WI38 (cell line): Measurements from ENCODE around the gene E2F1.
A peak's percentile ranks its signal among the peaks of the same experiment; 100 is the strongest.

ENCODE experiments used
- H3K4me3 ChIP-seq: 2 replicates; pipeline ENCODE4 v1.5.1; 2011; ENCODE audit warnings: low read depth, mild to moderate bottlenecking, control low read depth, low read length
- TF ChIP-seq, protein P1 (sequence below): IDR thresholded peaks from 2 replicates; pipeline ENCODE4 v1.5.1; 2012; ENCODE audit warnings: low read depth, mild to moderate bottlenecking, control low read depth, low read length

The E2F1 gene

DNA sequence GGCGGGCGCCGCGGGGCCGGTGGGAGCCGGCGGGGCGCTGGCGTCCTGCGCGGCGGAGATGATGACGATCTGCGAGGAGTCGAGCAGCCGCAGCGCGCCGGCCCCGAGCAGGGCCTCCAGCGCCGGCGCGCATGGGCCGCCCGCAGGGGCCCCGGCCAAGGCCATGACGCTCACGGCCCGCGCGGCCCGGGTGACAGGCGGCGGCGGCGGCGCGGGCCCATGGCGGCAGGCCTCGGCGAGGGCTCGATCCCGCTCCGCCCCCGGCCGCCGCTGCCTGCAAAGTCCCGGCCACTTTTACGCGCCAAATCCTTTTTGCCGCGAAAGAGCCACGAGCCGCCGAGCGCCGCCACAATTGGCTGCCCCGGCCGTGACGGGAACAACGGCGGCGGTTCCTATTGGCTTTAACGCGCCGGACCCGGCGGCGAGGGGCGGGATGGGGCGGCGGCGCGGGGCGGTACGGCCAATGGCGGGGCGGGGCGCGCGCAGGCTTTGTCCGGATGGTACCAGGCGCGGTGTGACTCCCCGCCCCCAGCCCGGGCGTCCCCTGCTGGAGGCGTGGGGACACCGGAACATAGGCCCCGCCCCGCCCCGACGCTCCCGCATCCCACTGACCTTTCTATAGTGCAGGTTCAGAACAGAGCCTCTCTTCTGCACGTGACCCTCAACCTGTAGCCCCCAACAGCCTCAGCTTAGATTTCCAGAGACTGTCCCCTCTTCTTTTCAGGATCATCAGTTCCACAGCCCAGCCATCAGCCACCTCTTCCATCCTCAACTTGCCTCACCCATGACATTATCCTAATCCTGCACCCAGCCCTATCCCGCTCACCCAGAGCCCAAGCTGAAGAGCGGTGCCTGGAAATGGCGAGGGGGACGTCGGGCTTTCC lies at the start of gene E2F1:
TSS of gene E2F1 (minus strand) at position 286 of the 884 bp plus-strand sequence. CDS start at position 165, 121 bp downstream.
- peak within 1 kb of the TSS; percentile 62 for H3K4me3 ChIP-seq
- TF ChIP-seq, protein P1, sequence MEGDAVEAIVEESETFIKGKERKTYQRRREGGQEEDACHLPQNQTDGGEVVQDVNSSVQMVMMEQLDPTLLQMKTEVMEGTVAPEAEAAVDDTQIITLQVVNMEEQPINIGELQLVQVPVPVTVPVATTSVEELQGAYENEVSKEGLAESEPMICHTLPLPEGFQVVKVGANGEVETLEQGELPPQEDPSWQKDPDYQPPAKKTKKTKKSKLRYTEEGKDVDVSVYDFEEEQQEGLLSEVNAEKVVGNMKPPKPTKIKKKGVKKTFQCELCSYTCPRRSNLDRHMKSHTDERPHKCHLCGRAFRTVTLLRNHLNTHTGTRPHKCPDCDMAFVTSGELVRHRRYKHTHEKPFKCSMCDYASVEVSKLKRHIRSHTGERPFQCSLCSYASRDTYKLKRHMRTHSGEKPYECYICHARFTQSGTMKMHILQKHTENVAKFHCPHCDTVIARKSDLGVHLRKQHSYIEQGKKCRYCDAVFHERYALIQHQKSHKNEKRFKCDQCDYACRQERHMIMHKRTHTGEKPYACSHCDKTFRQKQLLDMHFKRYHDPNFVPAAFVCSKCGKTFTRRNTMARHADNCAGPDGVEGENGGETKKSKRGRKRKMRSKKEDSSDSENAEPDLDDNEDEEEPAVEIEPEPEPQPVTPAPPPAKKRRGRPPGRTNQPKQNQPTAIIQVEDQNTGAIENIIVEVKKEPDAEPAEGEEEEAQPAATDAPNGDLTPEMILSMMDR: no peak

DNA sequence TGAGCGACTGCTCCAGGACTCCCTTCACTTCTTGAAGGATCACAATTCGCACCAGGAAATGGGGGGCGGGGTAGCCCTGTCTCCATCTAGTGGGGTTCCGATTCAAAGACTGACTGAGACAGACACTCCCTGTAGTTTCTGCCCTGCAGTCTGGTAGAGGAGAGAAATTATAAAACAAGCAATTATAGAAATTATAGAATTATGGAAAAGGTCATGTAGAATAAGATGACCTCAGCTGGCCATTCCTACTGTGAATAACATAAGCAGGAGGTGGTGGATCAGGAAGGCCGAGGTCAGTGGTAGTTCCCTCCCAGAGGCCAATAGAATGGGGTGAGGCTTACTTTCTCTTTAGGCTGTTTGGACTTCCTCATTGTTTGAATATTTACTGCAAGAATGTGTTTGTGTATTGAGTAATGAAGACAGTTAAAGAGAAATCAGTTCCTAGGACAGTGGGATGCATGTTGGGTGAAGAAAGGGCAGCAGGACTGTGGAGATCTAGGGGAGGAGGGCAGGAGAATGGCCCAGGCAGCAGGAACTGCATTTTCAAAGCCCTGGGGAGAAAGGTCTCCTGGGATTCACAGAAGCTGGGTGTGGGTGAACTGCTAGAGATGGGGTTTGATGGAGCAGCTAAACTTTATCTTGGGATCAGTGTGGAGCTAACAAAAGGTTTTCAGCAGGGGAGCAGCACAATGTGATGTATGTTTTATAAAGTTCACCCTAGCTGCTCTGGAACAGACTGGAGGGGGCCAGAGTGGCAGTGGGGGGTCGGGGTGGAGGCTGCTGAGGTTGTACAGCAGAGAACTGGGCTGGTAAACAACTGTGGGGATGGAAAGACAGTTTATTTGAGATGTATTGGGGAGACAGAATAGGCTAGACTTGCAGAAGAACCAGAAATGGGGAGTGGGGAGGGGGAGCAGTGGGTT lies 47.7 kb upstream of the E2F1 start:
- TF ChIP-seq, protein P1: no peak
- no peak overlapping the region for H3K4me3 ChIP-seq

- peak overlapping the region; percentile 63 for H3K4me3 ChIP-seq
- TF ChIP-seq, protein P1: no peak
Observed at GRCh38 chr20:33732166-33732970, 46.2 kb upstream of the E2F1 start.

DNA sequence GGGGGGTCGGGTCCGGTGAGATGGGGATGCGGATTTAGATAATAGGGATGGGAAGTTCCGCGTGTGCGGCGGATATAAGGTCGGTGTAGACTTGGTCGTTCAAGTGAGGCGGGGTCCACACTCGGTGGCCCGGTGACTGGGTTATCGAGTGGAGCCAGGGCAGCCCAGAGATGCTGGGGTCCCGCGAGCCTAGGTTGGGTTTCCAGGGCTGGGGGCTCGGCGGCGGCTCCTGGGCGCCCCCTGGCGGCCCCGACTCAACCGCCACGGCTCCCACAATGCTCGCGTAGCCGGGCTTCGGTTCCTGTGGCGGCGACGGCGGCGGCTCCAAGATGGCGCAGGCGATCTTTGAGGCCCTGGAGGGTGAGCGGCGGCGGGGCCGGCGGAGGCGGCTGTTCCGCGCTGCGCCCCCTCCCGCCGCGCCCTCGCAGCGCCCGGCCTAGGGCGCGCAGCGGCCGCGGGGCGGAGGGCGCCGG lies 45.5 kb upstream of the E2F1 start, which contains the start of gene ZNF341:
TSS of gene ZNF341 (plus strand) at position 304 of the 473 bp plus-strand sequence. CDS start at position 330, 26 bp downstream.
- TF ChIP-seq, protein P1: peak; percentile 64
- peak within 1 kb of the TSS; percentile 63 for H3K4me3 ChIP-seq

DNA sequence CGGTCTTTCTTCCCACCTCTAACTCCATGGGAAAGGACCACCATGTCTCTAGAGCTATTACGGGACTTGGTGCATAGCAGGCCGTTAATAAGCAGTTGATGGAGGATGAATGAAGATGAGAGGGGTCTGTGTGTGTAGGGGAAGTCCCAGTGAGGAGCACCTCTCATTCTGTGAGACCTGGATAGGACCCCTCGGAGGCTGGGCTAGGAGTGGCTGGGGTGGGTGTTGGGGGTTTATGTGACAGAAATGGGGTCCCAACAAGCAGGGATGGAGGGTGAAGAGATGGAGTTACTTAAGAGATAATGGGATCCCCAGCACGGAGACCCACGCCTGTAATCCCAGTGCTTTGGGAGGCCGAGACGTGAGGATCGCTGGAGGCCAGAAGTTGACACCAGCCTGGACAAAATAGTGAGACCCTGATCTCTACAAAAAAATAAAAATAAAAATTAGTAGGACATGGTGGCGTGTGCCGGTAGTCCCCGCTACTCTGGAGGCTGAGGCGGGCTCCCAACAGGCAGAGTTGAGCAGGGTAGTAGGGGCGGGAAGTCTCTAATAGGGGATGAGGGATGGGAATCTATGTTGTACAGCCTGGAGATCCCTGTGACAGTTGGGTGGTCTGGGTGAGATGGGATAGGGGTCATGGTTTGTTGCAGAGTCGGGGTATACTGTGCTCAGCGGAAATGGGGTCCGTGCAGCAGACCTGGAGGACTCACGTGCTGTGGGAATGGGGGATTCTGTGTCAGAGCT lies 44.9 kb upstream of the E2F1 start:
- peak overlapping the region; percentile 51 for H3K4me3 ChIP-seq
- TF ChIP-seq, protein P1: no peak

DNA sequence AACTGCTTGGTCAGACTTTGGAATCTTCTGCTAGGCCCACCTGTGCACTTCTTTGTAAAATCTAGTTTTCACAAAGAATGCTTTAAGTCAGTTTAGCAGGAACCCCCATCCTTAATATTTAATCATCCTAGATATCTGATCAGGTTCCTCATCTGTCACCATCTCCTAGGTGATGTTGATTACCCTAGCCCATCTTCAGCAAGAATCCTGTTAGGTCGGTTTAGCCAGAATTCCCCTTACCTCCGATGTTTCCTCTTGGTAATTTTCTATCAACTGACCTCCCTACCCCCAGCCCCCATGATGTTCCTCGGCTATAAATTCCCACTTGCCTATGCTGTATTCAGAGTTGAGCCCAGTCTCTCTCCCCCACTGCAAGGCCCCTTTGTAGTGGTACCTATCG lies 42.9 kb upstream of the E2F1 start:
- TF ChIP-seq, protein P1: no peak
- no peak overlapping the region for H3K4me3 ChIP-seq
